Measurements from ENCODE around the gene PRPF40A. TPM values are rescaled to one million over a fixed set of nuclear protein-coding genes. Genes with fewer than 3 reads are reported as not detected.

Gene PRPF40A
- total RNA-seq, 1 donor from 2014 or later, result 59.2 TPM

DNA sequence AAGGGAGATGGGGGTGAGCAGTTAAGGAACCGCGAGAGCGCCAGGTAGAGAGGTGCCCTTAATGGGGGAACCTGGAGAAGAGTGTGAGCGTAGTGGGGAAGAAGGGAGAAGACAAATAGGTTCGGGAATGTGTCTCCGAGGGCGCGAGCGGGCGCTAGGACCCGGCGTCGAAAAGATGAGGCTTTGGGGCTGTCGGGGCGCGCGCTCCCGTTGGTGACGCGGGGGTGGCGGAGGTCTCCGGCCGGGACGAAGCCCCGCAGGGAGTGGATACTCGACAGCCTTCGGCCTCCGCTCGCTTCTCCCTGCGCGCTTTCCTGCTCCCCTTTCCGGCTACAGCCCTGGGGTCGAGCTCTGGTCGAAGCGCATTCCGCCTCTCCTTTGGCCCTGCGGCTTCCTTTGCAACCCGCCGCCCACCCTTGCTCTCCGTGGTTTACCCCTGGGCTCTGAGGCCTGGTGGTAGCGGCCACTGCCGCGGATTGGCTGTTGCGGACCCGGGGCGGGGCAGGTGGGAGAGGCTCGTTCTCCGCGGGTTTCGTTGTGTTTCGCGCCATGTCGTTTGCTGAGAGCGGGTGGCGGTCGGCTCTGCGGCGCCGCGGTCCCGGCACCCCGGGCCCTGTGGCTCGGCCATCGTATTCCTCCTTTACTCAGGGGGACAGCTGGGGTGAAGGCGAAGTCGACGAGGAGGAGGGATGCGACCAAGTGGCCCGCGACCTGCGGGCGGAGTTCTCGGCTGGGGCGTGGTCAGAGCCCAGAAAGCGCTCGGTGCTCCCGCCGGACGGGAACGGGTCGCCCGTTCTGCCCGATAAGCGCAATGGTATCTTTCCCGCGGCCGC is 1.0 kb upstream of the PRPF40A start, which contains the start of gene ARL6IP6:
TSS of gene ARL6IP6 (plus strand) at position 545 of the 833 bp plus-strand sequence. CDS start at position 550, 5 bp downstream.
- DNase-seq (ENCODE audit: low spot score), result peak; percentile 92

DNA sequence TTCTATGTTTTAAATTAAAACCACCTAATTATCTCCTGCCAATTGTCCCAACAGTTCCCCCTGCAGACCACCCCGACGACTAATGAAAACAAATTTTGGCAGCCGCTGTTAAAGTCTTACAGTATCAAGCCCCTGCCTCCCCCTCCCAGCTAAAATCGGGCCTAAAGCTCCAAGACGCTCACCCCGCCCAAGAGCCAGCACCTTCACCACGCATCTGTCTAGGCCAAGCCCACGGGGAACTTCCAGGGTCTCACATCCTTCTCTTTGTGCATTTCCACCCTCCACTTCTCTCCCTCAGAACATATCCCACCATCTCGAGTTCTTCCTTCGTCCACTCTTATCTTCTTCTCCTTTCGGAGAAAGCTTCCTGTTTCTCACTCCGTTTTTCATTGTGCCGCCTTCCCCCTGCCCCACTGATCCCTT is 445 bp downstream of the PRPF40A start:
- DNase-seq (ENCODE audit: low spot score), result peak; percentile 12

DNA sequence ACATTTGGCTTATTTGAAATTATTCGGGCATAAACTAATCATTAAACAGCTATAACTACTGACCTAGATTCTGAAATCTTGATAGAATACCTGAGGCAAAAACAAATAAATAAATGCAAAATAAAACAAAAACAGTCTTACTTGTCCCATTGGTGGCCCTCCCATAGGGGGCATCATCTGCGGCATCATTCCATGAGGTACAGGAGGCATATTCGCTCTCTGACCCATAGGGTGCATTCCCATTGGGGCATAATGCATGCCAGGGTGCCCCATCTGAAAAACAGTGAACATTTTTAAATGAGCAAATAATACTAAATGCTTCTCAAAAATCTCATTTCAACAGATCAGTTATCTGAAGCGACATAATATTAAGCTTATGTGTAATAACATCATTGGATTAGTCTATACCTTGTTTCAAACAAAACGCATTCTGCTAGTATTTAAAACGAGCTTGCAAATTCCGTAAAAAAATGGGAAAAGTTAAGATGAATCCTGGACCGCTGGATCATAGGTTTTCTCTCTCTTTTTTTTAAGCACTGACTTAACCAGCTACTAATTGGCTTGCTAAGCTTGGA is 1.3 kb downstream of the PRPF40A start:
- DNase-seq (ENCODE audit: low spot score), result no peak

DNA sequence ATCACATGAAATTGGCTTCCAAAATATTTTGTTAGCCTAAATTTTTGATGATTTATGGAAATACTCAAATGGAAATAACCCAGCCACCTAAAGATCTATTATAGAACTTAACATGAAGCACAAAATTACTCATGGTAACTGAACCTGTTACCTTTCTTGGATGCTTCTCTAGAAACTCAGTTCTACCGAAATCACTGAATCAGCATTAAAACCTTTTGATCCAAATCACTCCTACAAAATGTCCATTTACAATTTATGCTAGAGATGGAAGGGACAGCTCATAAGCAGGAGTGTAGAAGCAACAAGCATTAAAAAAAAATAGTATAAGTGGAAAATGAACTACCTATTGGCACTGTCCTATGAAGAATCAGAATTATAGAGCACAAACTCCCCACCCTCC is 2.1 kb downstream of the PRPF40A start:
- DNase-seq (ENCODE audit: low spot score), result no peak

DNA sequence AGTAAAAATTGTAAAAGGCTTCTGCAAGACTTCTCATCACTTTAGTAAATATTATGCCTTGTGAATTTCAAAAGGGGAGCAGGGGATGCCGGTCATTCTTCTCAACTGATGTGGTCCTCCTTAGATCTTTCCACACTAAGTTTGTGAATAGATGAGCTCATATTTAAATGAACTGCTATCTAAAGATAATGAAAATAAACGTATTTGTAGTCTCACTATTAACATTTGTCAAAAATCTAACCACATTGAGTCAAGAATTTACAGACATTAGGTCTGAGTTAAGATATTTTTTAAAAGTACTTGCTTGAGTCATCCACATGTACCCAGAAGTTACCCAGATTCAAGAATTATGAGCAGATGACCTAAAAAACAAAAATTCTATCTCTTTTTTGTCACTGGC is 6.5 kb downstream of the PRPF40A start:
- no peak for DNase-seq (ENCODE audit: low spot score)

DNA sequence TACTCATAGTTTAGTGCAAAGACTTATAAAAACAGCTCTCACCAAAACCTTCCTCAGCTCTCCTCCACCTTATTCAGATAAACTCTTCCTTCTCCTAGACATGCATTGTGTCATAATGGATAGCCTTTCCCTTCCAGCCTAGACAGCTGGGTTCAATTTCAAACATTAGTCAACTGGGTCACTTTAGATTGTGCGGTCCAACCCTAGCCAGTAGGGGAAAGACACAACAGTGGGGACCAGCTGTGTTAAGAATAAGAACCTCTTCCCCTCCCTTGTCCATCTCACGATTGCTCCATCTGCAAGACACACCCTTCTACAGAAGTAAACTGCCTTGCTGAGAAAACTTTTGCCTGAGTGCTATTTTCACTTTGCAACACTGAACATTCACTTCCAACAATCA is 8.5 kb downstream of the PRPF40A start:
- DNase-seq (ENCODE audit: low spot score), result no peak

DNA sequence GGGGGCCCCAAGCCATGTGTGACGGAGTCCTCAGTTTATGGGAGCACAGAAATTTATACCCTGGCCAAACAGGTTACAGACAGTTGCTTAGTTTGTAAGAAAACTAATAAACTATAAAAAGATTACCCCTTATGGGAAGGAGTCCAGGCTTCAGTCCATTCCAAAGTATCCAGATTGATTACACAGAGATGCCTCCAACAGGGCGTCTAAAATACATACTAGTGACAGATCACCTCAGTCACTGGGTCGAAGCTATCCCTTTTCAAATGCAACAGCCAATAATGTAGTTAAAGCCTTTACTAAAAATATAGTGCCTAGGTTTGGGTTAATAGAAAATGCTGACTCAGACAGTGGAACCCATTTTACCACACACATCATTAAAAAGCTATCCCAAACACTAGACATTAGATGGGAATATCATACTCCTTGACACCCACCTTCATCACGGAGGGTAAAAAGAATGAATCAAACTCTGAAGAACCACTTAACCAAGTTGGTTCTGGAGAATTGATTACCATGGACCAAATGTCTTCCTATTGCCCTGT is 10.7 kb downstream of the PRPF40A start:
- DNase-seq (ENCODE audit: low spot score), result no peak

DNA sequence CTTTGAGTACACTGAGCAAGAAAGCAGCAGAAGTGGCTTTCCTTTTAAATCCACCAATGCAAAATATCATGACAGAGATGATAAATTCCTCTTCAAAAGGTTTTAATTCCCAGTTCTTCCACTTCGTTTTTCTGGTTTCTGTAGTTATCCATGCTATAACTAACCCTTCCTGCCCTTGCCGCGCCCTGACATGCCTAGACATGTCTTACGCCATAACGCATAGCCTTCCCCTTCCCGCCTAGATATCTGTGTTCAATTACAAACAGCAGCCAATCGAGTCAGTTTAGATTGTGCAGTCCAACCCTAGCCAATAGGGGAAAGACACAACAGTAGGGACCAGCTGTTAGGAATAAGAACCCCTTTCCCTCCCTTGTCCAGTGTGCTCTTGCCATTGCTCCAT is 16.1 kb downstream of the PRPF40A start:
- DNase-seq (ENCODE audit: low spot score), result no peak

DNA sequence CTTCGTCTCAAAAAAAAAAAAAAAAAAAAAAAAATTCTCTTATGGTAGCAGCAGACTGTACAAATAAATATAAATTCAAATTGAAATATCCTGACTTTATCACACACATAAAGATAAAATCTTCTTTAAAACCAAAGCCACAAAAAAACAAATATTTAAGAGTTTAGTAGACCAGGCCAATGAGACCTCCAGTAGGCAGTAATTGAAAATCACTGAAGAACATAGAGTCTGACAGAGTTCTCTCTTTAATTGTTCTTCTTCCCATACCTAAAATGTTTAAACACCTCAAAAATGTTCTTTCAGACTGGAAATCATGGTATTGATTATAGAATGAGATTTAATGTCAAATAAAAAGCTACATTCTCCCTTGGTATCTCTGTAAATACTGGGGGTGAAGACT is 20.8 kb downstream of the PRPF40A start:
- no peak for DNase-seq (ENCODE audit: low spot score)

DNA sequence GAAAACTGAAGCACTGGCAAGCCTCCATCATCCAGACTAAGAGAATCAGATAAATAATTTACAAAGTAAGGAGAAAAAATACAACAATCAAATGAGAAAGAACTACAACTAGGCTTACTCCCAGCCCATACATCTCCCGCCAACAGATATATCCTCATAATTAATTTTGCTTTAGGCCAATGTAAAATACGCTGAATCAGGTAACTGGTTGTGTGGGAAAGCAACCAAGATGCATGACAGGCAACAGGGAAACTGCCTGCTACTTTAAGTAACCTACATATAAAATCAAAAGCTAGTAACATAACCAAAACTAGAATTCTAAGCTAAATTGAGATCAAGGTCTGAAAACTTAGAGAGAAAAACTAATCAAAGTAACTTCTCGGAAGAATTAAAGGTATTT is 21.5 kb downstream of the PRPF40A start:
- DNase-seq (ENCODE audit: low spot score), result no peak

DNA sequence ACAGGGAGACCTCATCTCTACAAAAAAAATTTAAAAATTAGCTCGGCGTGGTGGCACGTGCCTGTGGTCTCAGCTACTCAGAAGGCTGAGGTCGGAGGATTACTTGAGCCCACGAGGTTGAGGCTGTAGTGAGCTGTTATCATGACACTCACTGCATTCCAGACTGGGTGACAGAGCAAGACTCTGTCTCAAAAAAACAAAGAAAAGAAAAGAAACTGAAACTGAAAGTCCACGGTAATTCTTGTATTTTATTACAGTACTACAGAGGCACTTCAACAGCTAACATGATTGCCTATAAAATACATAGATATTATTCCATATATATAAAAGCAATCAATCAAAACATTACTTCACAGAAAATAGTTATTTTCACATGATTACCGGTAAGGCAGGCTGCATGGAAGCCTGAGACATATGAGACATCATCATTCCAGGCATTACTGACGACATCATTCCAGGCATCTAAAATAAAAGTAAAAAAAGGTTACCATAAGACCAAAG is 23.1 kb downstream of the PRPF40A start:
- no peak for DNase-seq (ENCODE audit: low spot score)

DNA sequence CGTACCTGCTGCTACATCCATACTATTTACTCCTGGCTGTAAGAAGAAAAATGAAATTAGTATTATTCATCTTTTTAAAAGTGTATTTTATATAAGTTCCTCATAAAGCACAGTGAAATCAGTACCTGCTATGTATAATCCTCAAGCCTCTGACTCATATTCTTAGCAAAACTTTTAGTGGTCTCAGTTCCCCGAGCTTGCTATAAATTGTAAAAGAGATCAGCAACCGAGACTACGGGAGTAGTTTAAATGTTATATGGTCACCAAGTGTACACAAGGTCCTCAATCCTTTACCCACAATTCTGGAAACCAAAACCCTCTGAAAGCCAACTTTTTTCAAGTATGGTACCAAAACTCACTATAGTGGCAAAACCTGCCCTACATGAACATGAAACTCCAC is 24.2 kb downstream of the PRPF40A start:
- DNase-seq (ENCODE audit: low spot score), result no peak

DNA sequence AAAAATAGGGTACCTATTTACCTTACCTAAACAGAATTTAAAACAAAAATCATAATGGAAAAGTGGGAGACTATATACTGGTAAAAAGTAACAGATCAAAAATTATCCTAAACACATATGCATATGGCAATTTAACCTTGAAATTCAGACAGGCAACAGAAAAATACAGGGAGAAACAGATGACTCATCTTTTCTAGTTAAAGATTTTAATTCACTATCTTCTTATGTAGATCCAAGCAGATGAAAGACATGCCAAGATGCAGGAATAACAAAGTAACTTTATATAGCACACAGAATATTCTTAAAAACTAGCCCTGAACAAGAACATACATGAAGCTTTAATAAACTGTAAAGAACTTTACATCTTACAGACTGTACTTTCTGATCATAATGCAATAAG is 30.9 kb downstream of the PRPF40A start:
- DNase-seq (ENCODE audit: low spot score), result no peak

DNA sequence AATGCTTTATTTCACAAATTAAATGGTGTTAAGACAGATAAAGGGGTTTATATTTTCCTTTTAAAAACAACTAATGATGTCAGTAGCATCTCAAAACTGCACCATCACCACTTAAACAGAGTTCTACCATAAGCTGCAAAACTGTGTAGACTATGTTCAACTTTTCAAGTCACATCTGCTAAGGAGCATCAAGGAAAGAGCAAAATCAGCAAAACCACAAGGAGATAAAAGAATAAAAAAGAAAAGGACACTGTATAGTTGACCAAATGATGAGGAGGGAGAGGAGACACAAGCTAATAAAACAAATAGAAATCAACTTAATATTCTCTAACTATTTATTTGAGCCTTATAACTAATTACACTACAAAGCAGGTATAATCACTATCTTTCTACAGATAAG is 33.9 kb downstream of the PRPF40A start:
- no peak for DNase-seq (ENCODE audit: low spot score)

DNA sequence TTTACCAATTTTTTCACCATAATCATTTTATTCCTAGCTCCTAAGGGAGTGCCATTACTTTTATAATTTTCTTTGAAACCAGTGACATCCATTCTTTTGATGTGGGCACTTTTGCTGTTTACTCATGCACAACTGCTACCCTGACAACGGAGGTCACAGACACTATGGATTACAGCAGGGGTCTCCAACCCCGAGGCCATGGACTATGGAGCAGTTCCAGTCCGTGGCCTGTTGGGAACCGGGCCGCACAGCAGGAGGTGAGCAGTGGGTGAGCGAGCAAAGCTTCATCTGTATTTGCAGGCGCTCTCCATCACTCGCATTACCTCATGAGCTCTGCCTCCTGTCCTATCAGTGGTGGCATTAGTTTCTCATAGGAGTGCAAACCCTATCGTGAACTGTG is 34.6 kb downstream of the PRPF40A start:
- no peak for DNase-seq (ENCODE audit: low spot score)

DNA sequence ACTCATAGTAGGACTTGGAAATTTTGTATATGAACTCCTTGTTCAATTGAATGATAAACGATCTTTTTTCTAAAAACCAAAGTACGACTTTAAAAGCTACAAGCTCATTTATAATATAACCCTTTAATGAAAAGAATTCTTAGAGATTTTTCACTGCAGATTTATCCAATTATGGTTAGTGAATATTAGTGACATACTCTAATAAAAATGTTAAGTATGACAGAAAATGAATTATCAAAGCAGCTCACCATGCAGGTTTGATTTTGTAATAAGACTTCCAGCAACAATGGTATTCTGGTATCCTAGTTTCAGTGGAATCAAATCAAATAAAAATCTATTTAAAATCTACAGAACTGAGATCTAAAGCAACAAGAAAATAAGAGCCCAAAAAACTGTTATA is 38.5 kb downstream of the PRPF40A start:
- no peak for DNase-seq (ENCODE audit: low spot score)

DNA sequence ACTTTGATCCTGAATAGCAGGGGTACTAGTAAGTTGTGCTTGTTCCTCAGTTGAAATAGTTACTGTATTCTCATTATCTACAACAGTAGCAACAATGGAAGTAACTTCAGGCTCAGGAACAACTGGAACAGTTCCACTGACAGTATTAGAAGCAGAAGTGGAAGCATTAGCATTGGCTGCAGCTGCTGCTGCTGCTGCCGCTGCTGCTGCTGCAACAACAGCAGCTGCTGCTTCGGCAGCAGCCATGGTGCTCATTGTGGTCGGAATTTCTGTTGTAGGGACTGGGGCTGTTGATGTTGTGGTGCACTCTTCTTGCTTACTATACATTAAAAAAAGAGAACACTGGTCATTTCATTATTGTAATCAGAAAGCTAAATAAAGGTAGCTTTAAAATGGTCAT is 40.8 kb downstream of the PRPF40A start:
- DNase-seq (ENCODE audit: low spot score), result no peak

DNA sequence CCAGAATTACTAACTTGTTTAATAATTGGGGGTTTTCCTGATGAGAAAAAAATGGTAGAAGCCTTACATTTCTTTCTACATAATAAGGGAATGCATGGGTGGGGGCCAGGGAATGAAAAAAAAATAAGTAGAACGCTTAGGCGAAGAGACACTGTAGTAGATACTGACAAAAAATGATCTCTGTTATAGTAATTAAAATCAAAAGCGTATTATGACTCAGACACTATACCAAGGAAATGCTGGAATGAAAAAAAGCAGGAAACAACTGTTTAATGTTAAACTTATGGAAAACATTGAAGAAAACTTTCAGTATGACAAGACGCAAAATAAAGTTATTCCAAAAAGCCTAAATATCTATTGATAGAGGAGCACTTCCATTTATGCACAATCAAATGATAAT is 42.9 kb downstream of the PRPF40A start:
- DNase-seq (ENCODE audit: low spot score), result no peak

DNA sequence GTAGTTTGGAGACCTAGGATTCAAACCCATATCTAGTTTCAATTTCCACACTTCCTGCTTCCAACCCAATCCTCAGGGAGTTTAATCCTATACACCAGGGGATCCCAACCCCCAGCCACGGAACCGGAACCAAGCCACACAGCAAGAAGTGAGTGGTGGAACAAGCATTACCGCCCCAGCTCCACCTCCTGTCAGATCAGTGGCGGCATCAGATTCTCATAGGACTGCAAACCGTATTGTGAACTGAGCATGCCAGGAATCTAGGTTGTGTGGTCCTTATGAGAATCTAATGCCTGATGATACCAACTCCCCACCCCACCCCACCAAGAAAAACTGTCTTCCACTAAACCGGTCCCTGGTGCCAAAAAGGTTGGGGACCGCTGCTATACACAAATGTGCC is 52.5 kb downstream of the PRPF40A start:
- no peak for DNase-seq (ENCODE audit: low spot score)

DNA sequence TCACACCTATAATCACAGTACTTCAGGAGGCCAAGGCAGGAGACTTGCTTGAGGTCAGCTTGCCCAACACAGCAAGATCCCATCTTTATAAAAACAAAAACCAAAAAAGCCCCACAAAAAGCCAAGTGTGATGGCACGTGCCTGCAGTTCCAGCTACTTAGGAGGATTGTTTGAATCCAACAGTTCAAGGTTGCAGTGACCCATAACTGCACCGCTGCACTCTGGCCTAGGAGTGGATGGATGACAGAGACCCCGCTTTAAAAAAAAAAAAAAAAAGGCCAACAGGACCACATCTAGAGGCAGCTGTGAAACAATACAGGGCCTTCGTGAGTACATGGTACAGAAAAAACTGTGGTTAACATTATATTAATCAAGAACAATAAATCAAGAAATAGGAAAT is 56.2 kb downstream of the PRPF40A start:
- no peak for DNase-seq (ENCODE audit: low spot score)

DNA sequence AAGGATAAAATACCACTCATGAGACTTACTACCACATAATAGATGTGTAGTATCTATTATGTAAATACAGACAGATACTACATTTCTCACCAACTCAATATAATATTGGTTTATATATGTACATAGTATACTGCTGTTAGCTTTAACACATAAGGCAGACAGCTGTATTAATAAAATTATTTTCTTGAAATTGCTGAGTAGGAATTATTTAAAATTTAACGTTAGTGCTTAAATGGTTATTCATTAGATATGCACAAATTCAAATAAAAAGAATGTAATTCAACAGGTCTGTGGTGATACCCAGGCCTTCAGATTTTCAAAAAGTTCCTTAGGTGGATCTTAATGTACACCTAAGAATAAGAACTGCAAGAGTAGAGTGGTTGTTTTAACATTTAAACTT is 59.0 kb downstream of the PRPF40A start:
- DNase-seq (ENCODE audit: low spot score), result no peak

DNA sequence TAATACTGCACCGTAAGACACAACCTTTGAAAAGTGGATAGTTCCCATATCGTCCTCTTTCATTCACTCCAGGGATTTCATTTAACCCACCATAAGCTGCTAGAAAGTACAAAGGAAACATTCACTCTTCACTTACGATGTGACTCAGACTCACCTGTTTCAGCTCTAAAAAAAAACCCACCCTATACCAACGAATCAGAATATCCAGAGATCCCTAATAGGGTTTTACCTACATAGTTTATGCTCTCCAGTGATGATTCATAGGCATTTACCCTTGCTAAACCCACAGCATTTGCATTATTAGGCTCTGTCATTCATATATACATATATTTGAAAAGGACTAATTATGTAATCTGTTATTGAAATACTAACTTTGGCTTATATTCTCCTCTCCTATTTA is 60.2 kb downstream of the PRPF40A start:
- DNase-seq (ENCODE audit: low spot score), result no peak

DNA sequence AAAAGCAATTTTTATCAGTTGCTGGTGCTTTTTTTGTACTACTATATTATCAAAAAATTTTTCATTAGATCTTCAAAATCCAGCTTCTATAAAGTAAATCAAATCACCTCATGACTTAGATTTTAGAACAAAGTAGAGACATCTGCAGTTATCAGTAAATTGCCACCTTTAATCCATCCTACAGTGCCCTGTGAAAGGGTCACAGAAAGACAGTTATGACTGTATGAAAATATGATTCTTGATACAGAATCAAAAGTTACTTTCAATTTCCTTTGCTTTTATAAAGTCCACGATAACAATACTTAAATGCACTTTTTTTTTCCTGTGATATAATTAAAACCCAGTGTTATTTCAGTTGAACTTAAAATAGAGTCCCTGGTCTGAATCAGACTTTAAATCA is 61.4 kb downstream of the PRPF40A start:
- DNase-seq (ENCODE audit: low spot score), result no peak

All from mucosa of gallbladder (tissue), 1 donor.